Neuron (in vitro differentiated cells): ENCODE results near the gene IFITM2.
"Not testable (repeated sequence)": the region's sequence is repeated elsewhere in the genome, so short reads cannot be mapped to it uniquely, and the experiment has no call there.

ENCODE experiments used
- H2AFZ ChIP-seq: one replicate; pipeline ENCODE4 v1.6.1; 2013; ENCODE audit warnings: low read depth, mild to moderate bottlenecking, inconsistent platforms, low read length, moderate library complexity
- H3K27me3 ChIP-seq: one replicate; pipeline ENCODE4 v1.6.1; 2013; ENCODE audit warnings: low read length; ENCODE audit not compliant: insufficient read depth
- H3K36me3 ChIP-seq: one replicate; pipeline ENCODE4 v1.6.1; 2013; ENCODE audit warnings: low read length; ENCODE audit not compliant: insufficient read depth
- H3K4me1 ChIP-seq: one replicate; pipeline ENCODE4 v1.6.1; 2013; ENCODE audit warnings: low read length; ENCODE audit not compliant: insufficient read depth
- H3K4me3 ChIP-seq: 2 replicates; pipeline ENCODE4 v1.5.1; 2013; ENCODE audit warnings: mild to moderate bottlenecking, low read length, moderate library complexity
- H3K9me3 ChIP-seq: one replicate; pipeline ENCODE4 v1.6.1; 2013; ENCODE audit warnings: low read length

The IFITM2 gene

GRCh38 chr11:303363-303762 is 4.3 kb upstream of the IFITM2 start:
- H3K27me3 ChIP-seq, result no peaks in the 10 kb centered on the region
- no peaks in the 10 kb centered on the region for H3K36me3 ChIP-seq
- no peaks in the 10 kb centered on the region for H3K9me3 ChIP-seq
- H3K4me1 ChIP-seq, result peaks cover 29% of the 10 kb centered on the region
- H3K4me3 ChIP-seq, result no peak overlapping the region
- no peak overlapping the region for H2AFZ ChIP-seq

GRCh38 chr11:304061-304506 is 3.5 kb upstream of the IFITM2 start:
- Histone ChIP-seq H3K4me1 (peaks cover 31% of the 10 kb centered on the region), H3K36me3 (no peaks in the 10 kb centered on the region), H3K4me3 (no peak overlapping the region), H3K9me3 (no peaks in the 10 kb centered on the region), H2AFZ (no peak overlapping the region), H3K27me3 (no peaks in the 10 kb centered on the region)

GRCh38 chr11:304915-305843 is 2.4 kb upstream of the IFITM2 start:
- no peaks in the 10 kb centered on the region for H3K27me3 ChIP-seq
- H3K4me1 ChIP-seq, result peaks cover 36% of the 10 kb centered on the region
- H2AFZ ChIP-seq, result no peak overlapping the region
- H3K4me3 ChIP-seq, result no peak overlapping the region
- H3K9me3 ChIP-seq, result no peaks in the 10 kb centered on the region
- no peaks in the 10 kb centered on the region for H3K36me3 ChIP-seq

- Histone ChIP-seq H3K36me3 (no peaks in the 10 kb centered on the region), H2AFZ (no peak overlapping the region), H3K4me1 (peaks cover 35% of the 10 kb centered on the region), H3K4me3 (no peak overlapping the region), H3K27me3 (no peaks in the 10 kb centered on the region), H3K9me3 (no peaks in the 10 kb centered on the region)
Observed at GRCh38 chr11:305844-306211, 1.8 kb upstream of the IFITM2 start.

GRCh38 chr11:306645-307371 is 808 bp upstream of the IFITM2 start:
- Histone ChIP-seq H2AFZ (no peak overlapping the region), H3K4me3 (no peak overlapping the region), H3K4me1 (peaks cover 37% of the 10 kb centered on the region), H3K36me3 (no peaks in the 10 kb centered on the region), H3K9me3 (no peaks in the 10 kb centered on the region), H3K27me3 (no peaks in the 10 kb centered on the region)

- peak overlapping the region; percentile 49 for H3K4me3 ChIP-seq
- H3K27me3 ChIP-seq, result not testable (repeated sequence)
Observed at GRCh38 chr11:308740-309665, 1.4 kb downstream of the IFITM2 start.

GRCh38 chr11:309979-310572 is 2.5 kb downstream of the IFITM2 start:
- peaks cover 56% of the 10 kb centered on the region for H3K4me1 ChIP-seq
- not testable (repeated sequence) for H3K9me3 ChIP-seq, H3K36me3 ChIP-seq, H2AFZ ChIP-seq, H3K27me3 ChIP-seq
- H3K4me3 ChIP-seq, result peak overlapping the region; percentile 49

More at GRCh38 chr11:308740-309665, 1.4 kb downstream of the IFITM2 start:
- H3K36me3 ChIP-seq, H2AFZ ChIP-seq, H3K9me3 ChIP-seq: not testable (repeated sequence)
- peaks cover 55% of the 10 kb centered on the region for H3K4me1 ChIP-seq

GRCh38 chr11:311013-311748 is 3.6 kb downstream of the IFITM2 start:
- peaks cover 55% of the 10 kb centered on the region for H3K4me1 ChIP-seq
- H3K4me3 ChIP-seq, H2AFZ ChIP-seq, H3K36me3 ChIP-seq, H3K9me3 ChIP-seq, H3K27me3 ChIP-seq: not testable (repeated sequence)

- Histone ChIP-seq H3K27me3 (no peaks in the 10 kb centered on the region), H3K4me1 (peaks cover 46% of the 10 kb centered on the region), H3K4me3 (no peak overlapping the region), H3K36me3 (no peaks in the 10 kb centered on the region), H2AFZ (no peak overlapping the region), H3K9me3 (no peaks in the 10 kb centered on the region)
Observed at GRCh38 chr11:312092-312816, 4.6 kb downstream of the IFITM2 start.

- Histone ChIP-seq H3K4me3 (peak overlapping the region; percentile 48), H3K4me1 (peaks cover 45% of the 10 kb centered on the region), H2AFZ (no peak overlapping the region), H3K27me3 (no peaks in the 10 kb centered on the region), H3K9me3 (no peaks in the 10 kb centered on the region), H3K36me3 (no peaks in the 10 kb centered on the region)
Observed at GRCh38 chr11:313304-313786, 5.7 kb downstream of the IFITM2 start.

GRCh38 chr11:313787-314553 is 6.4 kb downstream of the IFITM2 start, which contains the start of gene IFITM1:
TSS of gene IFITM1 (plus strand) at chr11:314040. CDS start at chr11:314171, 131 bp downstream.
- Histone ChIP-seq H3K4me3 (peak within 1 kb of the TSS; percentile 48), H3K27me3 (no peaks in the 10 kb centered on the region), H3K9me3 (no peaks in the 10 kb centered on the region), H3K36me3 (no peaks in the 10 kb centered on the region), H3K4me1 (peaks cover 43% of the 10 kb centered on the region), H2AFZ (no peak within 1 kb of the TSS)
